NCI-H1417 treated with DMSO at 0.1 percent for 48 hours (cell line): Measurements from ENCODE around the gene FOXP2.
"Not testable (repeated sequence)": the region's sequence is repeated elsewhere in the genome, so short reads cannot be mapped to it uniquely, and the experiment has no call there.

Experiments
- DNase-seq: peaks from one replicate; lab custom pipeline; 2025; lab: John Stamatoyannopoulos, UW

The FOXP2 gene

DNA sequence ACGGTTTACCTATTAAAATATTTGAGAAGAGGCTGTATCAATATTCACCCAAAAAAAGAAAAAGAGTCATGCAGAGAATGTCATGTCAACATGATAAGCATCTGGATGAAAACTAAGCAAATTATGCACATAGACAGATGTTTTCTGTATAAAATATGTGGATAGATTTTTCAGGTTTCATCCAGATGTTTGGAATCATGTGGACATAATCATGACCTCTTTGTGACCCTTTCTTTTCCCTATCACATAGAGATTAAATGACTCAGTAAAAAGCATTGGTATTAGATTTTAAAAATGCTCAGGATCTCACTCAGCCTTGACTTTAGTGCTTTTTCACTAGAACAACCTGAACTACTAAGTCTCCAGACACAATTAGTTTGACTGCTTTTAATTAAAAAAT is 90.0 kb downstream of the FOXP2 start:
- DNase-seq, result no peak

DNA sequence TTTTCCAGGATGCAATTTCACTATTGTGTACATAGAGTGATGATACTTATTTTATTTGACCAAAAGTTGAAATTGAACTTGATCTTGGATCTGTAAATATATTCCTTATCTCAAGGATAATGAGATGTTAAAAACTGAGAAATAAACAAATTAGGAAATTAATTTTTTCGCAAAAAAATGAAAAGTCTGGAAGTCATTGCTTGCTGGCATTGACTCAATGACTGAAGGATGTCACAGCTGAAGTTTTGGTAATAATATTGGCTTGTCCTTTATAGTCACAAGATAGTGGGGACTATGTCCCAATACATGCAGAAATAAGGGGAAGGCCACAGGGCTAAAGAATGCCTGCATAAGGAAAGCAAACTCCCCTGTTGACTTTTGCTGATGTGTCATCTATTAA is 92.8 kb downstream of the FOXP2 start:
- DNase-seq, result no peak

DNA sequence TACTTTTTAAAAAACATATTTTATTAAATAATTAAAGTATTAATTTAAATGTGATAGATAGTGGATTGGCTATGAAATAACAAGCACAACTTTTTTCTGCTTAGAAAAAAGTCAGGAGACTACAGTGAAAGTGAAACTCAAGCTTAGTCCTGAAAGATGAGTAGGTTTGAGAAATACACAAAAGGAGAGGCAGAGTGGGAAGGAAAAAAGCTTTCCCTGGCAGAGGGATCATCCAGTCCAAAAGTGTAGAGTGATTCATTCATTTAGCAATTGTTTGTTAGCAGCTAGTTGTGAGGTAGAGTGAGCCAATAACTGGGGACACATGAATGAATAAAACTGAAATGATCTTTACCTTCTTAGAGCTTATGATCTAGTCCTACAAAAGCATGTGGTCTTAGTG is 93.5 kb downstream of the FOXP2 start:
- DNase-seq, result no peak

DNA sequence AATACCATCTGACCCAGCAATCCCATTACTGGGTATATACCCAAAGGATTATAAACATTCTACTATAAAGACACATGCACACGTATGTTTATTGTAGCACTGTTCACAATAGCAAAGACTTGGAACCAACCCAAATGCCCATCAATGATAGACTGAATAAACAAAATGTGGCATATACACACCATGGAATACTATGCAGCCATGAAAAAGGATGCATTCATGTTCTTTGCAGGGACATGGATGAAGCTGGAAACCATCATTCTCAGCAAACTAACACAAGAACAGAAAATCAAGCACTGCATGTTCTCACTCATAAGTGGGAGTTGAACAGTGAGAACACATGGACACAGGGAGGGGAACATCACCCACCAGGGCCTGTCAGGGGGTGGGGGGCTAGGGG is 96.2 kb downstream of the FOXP2 start:
- not testable (repeated sequence) for DNase-seq

- DNase-seq, result no peak
Measured at GRCh38 chr7:114519240-114519639, 104.6 kb downstream of the FOXP2 start.

- DNase-seq, result no peak
Measured at GRCh38 chr7:114522081-114522480, 107.5 kb downstream of the FOXP2 start.

DNA sequence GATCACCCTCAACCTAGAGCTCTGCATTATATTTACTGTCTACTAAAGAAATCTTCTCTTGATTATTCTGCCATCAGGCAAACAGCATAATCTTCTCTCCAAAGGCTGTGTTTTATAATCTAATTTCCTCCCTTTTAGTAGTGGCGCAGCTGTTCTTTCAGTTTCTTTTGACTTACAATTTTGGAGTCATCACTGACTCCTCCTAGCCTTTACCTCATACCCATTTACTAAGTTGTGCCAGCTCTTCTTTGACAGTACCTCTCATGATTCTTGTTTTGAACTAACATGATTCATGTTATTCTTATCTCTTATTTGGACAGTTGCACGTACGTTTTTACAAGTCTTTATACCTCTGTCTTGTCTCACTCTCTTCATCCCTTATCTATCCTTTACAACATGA is 113.0 kb downstream of the FOXP2 start:
- no peak for DNase-seq

DNA sequence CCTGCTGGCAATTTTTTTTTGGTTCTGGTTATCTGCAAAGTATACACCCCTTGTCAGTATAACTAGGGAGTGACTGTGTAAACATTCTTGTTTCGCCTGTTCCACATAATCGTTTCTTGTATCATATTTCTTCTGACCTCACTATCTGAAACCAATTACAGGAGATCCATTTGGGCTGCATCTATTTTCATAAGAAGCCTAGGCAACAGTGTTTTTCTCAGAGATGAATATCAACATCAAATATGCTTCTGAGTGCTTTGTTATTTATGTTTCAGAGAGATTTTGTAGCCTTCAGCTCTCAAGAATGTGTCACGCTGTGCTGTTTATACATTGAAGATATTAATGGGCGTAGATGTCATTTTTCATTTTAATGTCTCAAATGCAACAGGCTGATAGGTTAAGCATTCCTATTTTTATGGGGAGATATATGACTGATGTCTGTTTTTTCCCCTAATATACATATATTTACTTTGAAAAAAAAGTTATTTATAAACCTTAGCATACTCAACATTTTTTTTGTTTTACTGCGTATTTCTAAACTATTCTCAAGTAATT is 115.5 kb downstream of the FOXP2 start:
- peak; percentile 97 for DNase-seq

DNA sequence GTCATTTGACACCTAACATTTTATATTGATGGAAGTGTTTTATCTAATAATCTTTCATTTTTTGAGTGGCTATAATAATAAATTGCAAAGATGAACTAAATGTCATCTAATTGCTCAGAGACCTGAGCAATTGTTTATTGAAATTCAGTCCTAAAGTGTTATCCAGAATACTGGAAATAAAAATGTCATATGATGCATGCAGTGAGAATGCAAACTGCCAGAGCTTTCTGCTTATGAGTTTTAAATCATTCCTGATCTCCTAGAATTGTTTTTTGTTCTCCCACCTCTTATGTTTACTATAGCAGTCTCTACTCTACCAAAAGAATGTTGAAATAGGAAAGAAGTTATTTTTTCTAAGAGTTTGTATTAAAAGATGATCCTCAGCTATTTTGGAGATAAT is 116.7 kb downstream of the FOXP2 start:
- DNase-seq, result no peak

- peak; percentile 73 for DNase-seq
Measured at GRCh38 chr7:114533131-114533530, 118.5 kb downstream of the FOXP2 start.

GRCh38 chr7:114534953-114535352 is 120.3 kb downstream of the FOXP2 start:
- DNase-seq, result no peak

- no peak for DNase-seq
Measured at GRCh38 chr7:114539575-114539974, 125.0 kb downstream of the FOXP2 start.

- no peak for DNase-seq
Measured at GRCh38 chr7:114540291-114540690, 125.7 kb downstream of the FOXP2 start.

- not testable (repeated sequence) for DNase-seq
Measured at GRCh38 chr7:114547346-114547745, 132.7 kb downstream of the FOXP2 start.

DNA sequence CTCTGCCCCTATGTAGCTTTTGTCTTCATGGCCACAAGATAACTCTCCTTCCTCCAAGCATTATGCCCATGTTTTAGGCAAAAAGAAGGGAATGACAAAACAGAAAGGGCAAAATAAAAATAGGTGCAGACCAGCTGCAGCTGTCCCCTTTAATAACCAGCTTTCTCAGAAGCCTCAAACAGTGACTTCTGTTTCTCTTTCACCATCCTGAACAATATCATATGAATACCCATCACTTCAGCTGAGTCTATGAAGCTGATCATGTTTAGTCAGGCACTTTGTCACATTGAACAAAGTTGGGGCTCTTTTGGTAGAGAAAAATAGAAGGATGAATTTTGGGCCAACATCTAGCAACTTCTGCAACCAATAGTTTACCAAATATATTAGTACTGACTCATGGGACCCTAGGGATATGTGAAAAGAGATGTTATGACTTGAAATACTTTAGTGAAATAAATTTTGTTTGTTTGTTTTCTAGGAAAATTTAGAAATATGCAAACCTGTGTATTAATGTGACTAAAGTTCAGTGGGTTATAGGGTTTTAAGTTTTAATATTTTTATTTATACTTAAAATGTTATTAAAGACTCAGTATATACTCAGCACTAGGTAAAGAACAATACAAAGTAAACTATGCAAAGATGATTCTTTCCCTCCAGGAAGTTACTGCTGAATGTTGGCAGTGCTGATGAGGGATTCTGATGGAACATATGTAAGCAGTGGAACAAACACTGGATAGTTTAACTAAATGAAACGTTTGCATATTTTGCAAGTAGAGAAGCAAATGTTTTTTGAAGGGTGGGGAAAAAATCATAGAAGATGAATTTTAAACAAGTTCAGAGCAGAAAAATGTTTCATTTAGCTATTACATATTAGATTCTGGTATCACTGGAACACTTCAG is 133.7 kb downstream of the FOXP2 start:
- no peak for DNase-seq

GRCh38 chr7:114554781-114555537 is 140.3 kb downstream of the FOXP2 start:
- DNase-seq, result no peak

DNA sequence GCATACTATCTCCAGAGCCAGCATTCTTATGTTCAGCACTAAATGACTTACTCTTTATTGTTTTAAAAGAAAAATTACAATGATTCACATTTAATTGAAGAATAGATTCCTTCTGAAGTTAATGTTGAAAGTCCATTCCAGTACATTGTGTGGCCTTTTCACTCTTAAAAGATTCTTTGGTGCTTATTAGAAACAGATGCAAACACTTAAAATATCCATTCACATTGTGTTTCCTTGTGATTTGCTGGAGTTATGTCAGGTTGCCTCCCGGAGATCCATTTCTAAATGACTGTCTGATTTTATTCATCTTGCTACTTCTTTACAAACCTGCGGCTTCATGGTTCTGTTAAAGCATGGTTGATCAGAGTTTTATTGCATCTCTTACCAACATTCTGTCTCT is 152.8 kb downstream of the FOXP2 start:
- DNase-seq, result no peak

DNA sequence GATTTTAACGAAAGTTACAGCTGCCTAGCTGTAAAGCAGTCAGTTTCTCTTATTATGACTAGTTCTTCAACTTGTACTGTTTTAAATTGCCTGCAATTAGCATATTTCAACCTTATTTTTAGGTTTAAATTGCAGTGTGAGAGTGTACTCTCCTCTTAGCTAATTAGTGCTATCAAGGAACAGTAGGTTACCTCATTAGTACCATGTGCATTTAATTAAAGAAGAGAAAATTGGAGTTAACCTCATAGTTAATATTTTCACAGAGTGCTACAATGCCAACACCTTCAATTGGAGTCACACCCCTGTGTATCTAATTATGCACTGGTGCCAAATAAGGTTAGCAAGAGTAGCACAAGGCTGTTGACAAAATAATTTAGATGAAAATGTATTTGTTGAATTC is 154.6 kb downstream of the FOXP2 start:
- DNase-seq, result no peak

GRCh38 chr7:114574384-114574783 is 159.8 kb downstream of the FOXP2 start:
- no peak for DNase-seq

- no peak for DNase-seq
Measured at GRCh38 chr7:114575098-114575497, 160.5 kb downstream of the FOXP2 start.

- DNase-seq, result not testable (repeated sequence)
Measured at GRCh38 chr7:114580963-114581362, 166.3 kb downstream of the FOXP2 start.

DNA sequence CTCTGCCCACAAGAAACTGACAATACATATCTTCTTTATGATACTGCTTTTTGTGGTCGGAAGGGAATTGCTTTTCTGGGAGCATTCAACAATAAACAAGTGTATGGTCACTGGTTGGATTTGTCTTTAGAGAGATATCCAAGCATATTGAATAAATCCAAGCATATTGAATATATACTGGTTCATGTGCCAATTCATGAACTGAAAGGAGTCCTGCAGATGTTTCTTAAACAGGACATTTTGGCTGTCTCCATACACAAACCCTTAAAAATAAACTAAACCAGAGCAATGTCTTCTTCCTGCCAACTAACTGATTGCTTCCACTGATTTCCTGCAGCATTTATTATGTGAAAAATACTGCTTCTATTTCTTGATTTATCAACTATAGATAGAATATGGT is 173.9 kb downstream of the FOXP2 start:
- no peak for DNase-seq

DNA sequence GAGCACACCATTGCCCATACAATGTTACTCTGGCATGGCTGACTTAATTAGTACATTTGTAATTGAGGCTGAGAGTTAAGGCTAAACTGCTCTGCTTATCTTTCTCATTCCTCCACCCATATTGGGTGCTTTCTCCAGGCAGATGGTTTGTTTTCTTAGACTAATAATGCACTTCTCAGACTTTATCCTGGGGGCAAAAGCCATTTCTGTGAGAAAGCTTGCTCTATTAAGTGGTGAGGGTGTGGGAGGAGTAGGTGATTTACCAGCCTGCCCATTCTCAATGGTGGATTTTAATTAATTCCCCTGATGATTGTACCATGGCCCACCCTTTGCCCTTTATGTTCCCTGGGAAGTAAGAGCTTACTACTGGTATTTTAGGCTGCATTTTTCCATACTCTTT is 174.8 kb downstream of the FOXP2 start:
- DNase-seq, result no peak
